Astrocyte (in vitro differentiated cells and primary cell): ENCODE results near the gene KCNK6.

Source experiments
- EZH2 ChIP-seq: IDR thresholded peaks from 2 replicates; pipeline ENCODE4 v1.6.1; 2012; ENCODE audit warnings: mild to moderate bottlenecking, low read length, inconsistent platforms; ENCODE audit not compliant: insufficient read depth
- TF ChIP-seq, protein P1 (sequence below): IDR thresholded peaks from 2 replicates; pipeline ENCODE4 v1.5.1; 2011; ENCODE audit warnings: low read depth, mild to moderate bottlenecking, inconsistent platforms, low read length, moderate library complexity; ENCODE audit not compliant: insufficient read depth

DNA sequence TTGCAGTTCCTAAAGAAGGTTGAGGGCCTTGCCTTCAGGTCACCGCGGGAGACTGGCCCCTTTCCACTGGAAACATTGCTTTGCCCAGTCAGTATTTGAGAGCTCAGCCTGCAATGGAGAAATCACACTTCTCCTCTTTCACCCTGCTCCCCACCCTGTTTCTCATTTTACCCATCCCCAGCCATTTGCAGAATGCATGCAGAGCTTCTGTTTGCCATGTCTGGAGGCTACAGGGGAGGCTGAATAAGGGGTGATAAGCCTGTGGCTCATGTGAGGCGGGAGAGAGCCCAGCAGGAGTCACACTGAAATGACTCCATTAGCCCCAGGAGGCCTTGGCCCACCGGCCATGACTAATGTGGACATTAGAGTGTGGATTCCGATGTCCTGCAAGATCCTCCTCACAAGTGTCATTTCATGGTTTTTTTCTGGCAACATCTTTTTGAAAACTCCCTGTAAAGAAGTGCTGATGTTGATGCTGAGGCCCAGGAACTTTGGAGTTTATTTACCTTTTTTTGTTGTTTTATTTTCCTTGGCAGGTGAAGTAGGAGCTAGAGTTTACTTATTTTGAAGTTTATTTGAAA, 49.0 kb upstream of the KCNK6 start:
- TF ChIP-seq, protein P1, sequence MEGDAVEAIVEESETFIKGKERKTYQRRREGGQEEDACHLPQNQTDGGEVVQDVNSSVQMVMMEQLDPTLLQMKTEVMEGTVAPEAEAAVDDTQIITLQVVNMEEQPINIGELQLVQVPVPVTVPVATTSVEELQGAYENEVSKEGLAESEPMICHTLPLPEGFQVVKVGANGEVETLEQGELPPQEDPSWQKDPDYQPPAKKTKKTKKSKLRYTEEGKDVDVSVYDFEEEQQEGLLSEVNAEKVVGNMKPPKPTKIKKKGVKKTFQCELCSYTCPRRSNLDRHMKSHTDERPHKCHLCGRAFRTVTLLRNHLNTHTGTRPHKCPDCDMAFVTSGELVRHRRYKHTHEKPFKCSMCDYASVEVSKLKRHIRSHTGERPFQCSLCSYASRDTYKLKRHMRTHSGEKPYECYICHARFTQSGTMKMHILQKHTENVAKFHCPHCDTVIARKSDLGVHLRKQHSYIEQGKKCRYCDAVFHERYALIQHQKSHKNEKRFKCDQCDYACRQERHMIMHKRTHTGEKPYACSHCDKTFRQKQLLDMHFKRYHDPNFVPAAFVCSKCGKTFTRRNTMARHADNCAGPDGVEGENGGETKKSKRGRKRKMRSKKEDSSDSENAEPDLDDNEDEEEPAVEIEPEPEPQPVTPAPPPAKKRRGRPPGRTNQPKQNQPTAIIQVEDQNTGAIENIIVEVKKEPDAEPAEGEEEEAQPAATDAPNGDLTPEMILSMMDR, result no peak
- no peak for TF ChIP-seq EZH2
